Measurements from ENCODE around the gene F13A1.

DNA sequence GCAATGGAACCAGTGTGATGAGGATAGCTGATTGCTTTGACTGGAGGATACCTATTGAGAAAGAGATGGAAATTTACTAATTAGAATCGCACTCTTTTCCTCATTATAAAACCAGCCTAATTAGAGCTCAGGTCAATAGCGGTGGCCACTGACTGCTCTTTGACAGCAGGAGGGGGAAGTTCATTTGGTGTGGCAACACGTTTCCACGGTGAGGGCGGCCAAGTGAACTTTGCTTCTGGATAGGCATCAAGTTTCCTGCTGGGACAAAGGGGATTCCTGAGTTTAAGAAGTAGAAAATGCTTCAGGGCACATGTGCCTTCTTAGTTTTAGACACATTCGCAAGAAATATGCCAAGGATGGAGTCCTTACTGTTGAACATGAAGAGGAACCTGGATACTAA, 168.4 kb downstream of the F13A1 start:
- TF ChIP-seq TSHZ2 (CRISPR knock-in tag; IDR thresholded peaks at IDR 0.05): no peak
- no peak for TF ChIP-seq RARB (CRISPR knock-in tag; IDR thresholded peaks at IDR 0.05)
- no peak for TF ChIP-seq TOX (CRISPR knock-in tag; IDR thresholded peaks at IDR 0.05; ENCODE audit: borderline replicate concordance)
- TF ChIP-seq PATZ1 (CRISPR knock-in tag; IDR thresholded peaks at IDR 0.05; ENCODE audit: borderline replicate concordance): no peak
- no peak for TF ChIP-seq ARNTL (CRISPR knock-in tag; IDR thresholded peaks at IDR 0.05; ENCODE audit: borderline replicate concordance, low read depth)
- no peak for TF ChIP-seq GLIS3 (CRISPR knock-in tag; IDR thresholded peaks at IDR 0.05)
- no peak for TF ChIP-seq ISL1 (CRISPR knock-in tag; IDR thresholded peaks at IDR 0.05)
- no peak for TF ChIP-seq TCF4 (CRISPR knock-in tag; IDR thresholded peaks at IDR 0.05; ENCODE audit: borderline replicate concordance)
- TF ChIP-seq PPARA (CRISPR knock-in tag; IDR thresholded peaks at IDR 0.05; ENCODE audit: borderline replicate concordance): no peak
- no peak for TF ChIP-seq ZNF8 (CRISPR knock-in tag; IDR thresholded peaks at IDR 0.05)
- no peak for TF ChIP-seq ZFP30 (CRISPR knock-in tag; IDR thresholded peaks at IDR 0.05)
- TF ChIP-seq, protein P1, sequence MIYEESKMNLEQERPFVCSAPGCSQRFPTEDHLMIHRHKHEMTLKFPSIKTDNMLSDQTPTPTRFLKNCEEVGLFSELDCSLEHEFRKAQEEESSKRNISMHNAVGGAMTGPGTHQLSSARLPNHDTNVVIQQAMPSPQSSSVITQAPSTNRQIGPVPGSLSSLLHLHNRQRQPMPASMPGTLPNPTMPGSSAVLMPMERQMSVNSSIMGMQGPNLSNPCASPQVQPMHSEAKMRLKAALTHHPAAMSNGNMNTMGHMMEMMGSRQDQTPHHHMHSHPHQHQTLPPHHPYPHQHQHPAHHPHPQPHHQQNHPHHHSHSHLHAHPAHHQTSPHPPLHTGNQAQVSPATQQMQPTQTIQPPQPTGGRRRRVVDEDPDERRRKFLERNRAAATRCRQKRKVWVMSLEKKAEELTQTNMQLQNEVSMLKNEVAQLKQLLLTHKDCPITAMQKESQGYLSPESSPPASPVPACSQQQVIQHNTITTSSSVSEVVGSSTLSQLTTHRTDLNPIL (CRISPR knock-in tag; IDR thresholded peaks at IDR 0.05; ENCODE audit: low read depth): no peak
- TF ChIP-seq ESRRG (CRISPR knock-in tag; IDR thresholded peaks at IDR 0.05): no peak
- no peak for TF ChIP-seq ZFP3 (CRISPR knock-in tag; IDR thresholded peaks at IDR 0.05)

Measured in SK-N-SH treated with all-trans-retinoic acid at 6 μM for 48 hours (cell line).